Neural progenitor cell (in vitro differentiated cells): ENCODE measurements around the gene XRCC2.

ENCODE experiments used
- EZH2 ChIP-seq: fragments of 200-600 bp; sonication (generic); IDR thresholded peaks from 2 replicates; pipeline ENCODE4 v1.6.1; 2017; ENCODE audit warnings: antibody characterized with exemption, mild to moderate bottlenecking, moderate library complexity
- EZH2phosphoT487 ChIP-seq: fragments of 200-600 bp; sonication (generic); IDR thresholded peaks from 2 replicates; pipeline ENCODE4 v1.6.1; 2017; ENCODE audit warnings: antibody characterized with exemption
- TF ChIP-seq, protein P1 (sequence below): fragments of 200-600 bp; sonication (generic); IDR thresholded peaks from 2 replicates; pipeline ENCODE4 v1.5.1; 2017; ENCODE audit warnings: antibody characterized with exemption, mild to moderate bottlenecking

DNA sequence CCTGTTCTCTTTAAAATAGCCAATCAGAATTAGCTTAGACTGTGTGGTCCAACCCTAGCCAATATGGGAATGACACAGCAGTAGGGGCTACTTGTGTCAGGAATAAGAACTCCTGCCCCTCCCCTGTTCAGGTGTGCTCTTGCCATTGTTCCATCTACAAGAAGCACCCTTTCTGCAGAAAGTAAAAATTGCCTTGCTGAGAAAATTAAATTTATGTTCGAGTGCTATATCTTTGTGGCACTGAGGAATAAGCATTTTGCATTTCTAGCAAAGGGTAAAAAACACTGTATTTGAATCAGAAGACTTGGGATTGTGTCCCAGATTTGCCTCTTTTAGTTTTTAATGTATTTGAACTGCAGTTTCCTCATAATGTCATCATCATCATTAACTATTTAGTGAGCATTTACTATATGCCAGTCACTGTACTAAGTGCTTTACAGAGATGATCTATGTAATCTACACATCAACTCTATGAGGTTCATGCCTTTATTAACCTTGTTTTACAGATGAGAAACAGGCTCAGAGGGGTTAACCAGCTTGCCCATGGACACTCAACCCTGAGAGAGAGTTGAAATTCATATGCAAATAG lies 28.9 kb upstream of the XRCC2 start:
- TF ChIP-seq, protein P1, sequence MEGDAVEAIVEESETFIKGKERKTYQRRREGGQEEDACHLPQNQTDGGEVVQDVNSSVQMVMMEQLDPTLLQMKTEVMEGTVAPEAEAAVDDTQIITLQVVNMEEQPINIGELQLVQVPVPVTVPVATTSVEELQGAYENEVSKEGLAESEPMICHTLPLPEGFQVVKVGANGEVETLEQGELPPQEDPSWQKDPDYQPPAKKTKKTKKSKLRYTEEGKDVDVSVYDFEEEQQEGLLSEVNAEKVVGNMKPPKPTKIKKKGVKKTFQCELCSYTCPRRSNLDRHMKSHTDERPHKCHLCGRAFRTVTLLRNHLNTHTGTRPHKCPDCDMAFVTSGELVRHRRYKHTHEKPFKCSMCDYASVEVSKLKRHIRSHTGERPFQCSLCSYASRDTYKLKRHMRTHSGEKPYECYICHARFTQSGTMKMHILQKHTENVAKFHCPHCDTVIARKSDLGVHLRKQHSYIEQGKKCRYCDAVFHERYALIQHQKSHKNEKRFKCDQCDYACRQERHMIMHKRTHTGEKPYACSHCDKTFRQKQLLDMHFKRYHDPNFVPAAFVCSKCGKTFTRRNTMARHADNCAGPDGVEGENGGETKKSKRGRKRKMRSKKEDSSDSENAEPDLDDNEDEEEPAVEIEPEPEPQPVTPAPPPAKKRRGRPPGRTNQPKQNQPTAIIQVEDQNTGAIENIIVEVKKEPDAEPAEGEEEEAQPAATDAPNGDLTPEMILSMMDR = no peak
- TF ChIP-seq EZH2 (no peak), EZH2phosphoT487 (no peak)
